ENCODE measurements around the gene BCAS4. TPM values are rescaled to one million over a fixed set of nuclear protein-coding genes. Genes with fewer than 3 reads are reported as not detected.

The BCAS4 gene
- total RNA-seq, 2 donors from 2014 or later, result 2.9 to 11.4 TPM

DNA sequence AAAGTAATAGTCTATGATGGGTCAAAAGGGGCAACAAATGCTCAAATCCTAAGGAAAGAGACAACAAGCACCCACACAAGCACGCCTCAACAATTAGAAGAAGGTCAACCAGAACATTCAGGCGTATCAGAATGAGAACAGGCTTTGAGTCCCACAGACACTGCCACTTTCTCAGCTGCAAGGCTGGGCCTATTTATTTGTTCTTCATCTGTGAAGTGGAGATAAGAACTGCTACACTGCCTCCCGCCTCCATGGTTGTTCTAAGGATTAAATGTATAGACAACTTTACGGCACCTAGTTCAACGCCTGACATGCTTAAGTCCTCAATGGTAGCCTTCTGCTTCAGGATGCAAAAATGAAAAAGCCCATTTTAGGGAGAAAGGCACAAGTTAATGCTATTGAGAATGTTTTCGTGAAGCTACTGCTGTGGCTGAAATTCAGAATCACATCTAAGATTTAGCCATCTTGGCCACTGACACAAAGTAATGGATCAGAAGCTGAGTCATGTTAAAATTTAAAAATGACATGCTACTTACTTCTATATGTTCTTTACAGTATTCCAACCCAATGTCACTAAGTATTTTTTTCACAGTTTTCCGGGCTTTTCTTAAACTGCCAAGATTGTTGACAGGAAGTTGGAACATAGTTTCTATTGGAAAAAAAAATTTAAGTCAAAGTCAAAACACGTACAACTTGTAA, 108.6 kb downstream of the BCAS4 start:
- no peak overlapping the region for H3K4me3 ChIP-seq
- no peak overlapping the region for H3K27ac ChIP-seq

DNA sequence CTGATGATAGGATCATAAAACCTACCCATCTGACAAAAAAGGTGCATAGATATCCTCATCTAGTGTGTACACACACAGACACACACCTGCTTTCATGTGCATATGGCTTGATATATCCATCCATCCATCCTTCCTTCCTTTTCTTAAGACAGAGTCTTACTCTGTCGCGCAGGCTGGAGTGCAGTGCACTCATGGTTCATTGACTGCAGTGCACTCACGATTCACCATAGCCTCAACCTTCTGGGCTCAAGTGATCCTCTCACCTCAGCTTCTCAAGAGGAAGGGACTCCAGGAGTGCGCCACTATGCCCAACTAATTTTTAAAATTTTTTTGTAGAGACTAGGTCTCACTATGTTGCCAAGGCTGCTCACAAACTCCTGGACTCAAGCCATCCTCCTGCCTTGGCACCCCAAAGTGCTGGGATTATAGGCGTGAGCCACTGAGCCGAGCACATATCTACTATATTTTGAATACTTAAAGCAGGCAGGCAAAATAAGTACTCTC, 109.3 kb downstream of the BCAS4 start:
- intact Hi-C loops (cut with DNase I), result no loop called here
- Histone ChIP-seq H3K4me3 (no peak overlapping the region), H3K27ac (no peak overlapping the region), H3K36me3 (no peaks in the 10 kb centered on the region), H3K27me3 (replicated peaks; ENCODE audit: insufficient read depth) (no peaks in the 10 kb centered on the region), H3K4me1 (replicated peaks) (no peaks in the 10 kb centered on the region), H3K9me3 (no peaks in the 10 kb centered on the region)
- TF ChIP-seq POLR2AphosphoS5 (IDR thresholded peaks at IDR 0.05), result no peak
- TF ChIP-seq, protein P1, sequence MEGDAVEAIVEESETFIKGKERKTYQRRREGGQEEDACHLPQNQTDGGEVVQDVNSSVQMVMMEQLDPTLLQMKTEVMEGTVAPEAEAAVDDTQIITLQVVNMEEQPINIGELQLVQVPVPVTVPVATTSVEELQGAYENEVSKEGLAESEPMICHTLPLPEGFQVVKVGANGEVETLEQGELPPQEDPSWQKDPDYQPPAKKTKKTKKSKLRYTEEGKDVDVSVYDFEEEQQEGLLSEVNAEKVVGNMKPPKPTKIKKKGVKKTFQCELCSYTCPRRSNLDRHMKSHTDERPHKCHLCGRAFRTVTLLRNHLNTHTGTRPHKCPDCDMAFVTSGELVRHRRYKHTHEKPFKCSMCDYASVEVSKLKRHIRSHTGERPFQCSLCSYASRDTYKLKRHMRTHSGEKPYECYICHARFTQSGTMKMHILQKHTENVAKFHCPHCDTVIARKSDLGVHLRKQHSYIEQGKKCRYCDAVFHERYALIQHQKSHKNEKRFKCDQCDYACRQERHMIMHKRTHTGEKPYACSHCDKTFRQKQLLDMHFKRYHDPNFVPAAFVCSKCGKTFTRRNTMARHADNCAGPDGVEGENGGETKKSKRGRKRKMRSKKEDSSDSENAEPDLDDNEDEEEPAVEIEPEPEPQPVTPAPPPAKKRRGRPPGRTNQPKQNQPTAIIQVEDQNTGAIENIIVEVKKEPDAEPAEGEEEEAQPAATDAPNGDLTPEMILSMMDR (IDR thresholded peaks at IDR 0.05), result no peak
- no peak for TF ChIP-seq POLR2A (IDR thresholded peaks at IDR 0.05)
- DNase-seq (ENCODE audit: low spot score), result no peak
- WGBS, result 73% methylated on average over 6 of the region's 6 CpGs

More for the DNA sequence above, 108.6 kb downstream of the BCAS4 start:
- intact Hi-C loops (cut with DNase I), result no loop called here
- TF ChIP-seq POLR2A (IDR thresholded peaks at IDR 0.05) (no peak), POLR2AphosphoS5 (IDR thresholded peaks at IDR 0.05) (no peak)
- TF ChIP-seq, protein P1 (IDR thresholded peaks at IDR 0.05), result no peak
- 78% methylated on average over 8 of the region's 8 CpGs for WGBS
- Histone ChIP-seq H3K4me1 (replicated peaks) (no peaks in the 10 kb centered on the region), H3K9me3 (no peaks in the 10 kb centered on the region), H3K27me3 (replicated peaks; ENCODE audit: insufficient read depth) (no peaks in the 10 kb centered on the region), H3K36me3 (no peaks in the 10 kb centered on the region)
- no peak for DNase-seq (ENCODE audit: low spot score)

DNA sequence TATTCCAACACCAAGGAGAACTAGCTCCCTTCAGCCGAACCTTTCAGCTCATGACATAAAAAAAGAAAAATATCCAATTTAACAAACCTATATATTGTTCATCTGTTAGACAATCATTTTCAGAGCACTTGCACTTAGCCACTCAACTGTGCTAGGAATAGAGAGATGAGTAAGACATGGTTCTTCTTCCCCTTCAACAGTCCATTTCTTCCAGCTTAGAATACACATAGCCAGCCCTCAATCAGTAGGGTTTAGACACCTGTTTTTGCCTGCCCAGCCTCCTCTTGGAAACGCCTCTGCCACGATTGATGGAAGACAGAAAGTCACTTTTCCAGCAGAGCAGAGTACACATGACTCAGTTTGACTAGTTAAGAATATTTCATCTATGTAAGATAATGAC, 114.6 kb downstream of the BCAS4 start:
- Histone ChIP-seq H3K36me3 (no peaks in the 10 kb centered on the region), H3K4me3 (no peak overlapping the region), H3K27me3 (replicated peaks; ENCODE audit: insufficient read depth) (no peaks in the 10 kb centered on the region), H3K4me1 (replicated peaks) (no peaks in the 10 kb centered on the region), H3K27ac (no peak overlapping the region), H3K9me3 (no peaks in the 10 kb centered on the region)
- WGBS, result 77% methylated on average over 3 of the region's 3 CpGs
- intact Hi-C loops (cut with DNase I), result no loop called here
- TF ChIP-seq POLR2AphosphoS5 (IDR thresholded peaks at IDR 0.05) (no peak), POLR2A (IDR thresholded peaks at IDR 0.05) (no peak)
- TF ChIP-seq, protein P1 (IDR thresholded peaks at IDR 0.05), result no peak
- no peak for DNase-seq (ENCODE audit: low spot score)

DNA sequence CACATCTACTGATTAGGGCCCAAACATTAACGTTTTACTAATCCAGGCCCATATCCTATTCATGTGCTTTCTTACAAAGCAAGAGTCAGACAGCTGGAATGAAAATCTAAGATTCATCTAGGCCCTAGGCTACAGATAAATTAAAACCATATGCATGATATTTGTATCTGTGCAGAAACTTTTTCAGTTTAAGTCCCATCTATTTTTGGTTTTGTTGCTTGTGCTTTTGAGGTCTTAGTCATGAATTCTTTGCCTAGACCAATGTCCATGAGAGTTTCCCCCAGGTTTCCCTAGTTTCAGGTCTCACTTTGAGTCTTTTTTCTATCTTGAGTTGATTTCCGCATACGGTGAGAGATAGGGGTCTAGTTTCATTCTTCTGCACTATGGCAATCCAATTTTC, 116.2 kb downstream of the BCAS4 start:
- TF ChIP-seq, protein P1 (IDR thresholded peaks at IDR 0.05), result no peak
- no peak for TF ChIP-seq POLR2AphosphoS5 (IDR thresholded peaks at IDR 0.05)
- TF ChIP-seq POLR2A (IDR thresholded peaks at IDR 0.05), result no peak
- Histone ChIP-seq H3K27me3 (replicated peaks; ENCODE audit: insufficient read depth) (no peaks in the 10 kb centered on the region), H3K36me3 (no peaks in the 10 kb centered on the region), H3K27ac (no peak overlapping the region), H3K4me3 (no peak overlapping the region), H3K4me1 (replicated peaks) (no peaks in the 10 kb centered on the region), H3K9me3 (no peaks in the 10 kb centered on the region)
- intact Hi-C loops (cut with DNase I), result no loop called here
- 72% methylated on average over 3 of the region's 3 CpGs for WGBS
- DNase-seq (ENCODE audit: low spot score), result no peak

DNA sequence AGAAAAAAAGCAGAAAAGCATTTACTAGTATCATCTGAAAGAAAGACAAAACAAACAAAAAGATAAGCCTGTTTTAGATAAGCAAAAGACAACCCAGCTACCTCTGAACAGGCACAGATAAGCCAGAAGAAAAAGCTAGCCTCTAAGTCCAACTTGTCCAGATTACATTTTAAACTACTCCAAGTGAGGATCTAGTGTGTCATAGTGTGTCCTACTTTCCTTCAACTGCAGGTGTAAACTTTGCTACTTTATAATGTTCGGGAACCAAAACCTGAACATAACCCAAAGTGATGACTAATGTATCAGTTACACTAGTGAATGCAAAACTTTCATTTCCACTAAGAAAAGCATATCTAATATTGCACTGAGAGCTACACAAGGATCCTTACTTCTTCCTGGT, 116.9 kb downstream of the BCAS4 start:
- DNase-seq (ENCODE audit: low spot score), result no peak
- no peak for TF ChIP-seq POLR2A (IDR thresholded peaks at IDR 0.05)
- no peak for TF ChIP-seq POLR2AphosphoS5 (IDR thresholded peaks at IDR 0.05)
- TF ChIP-seq, protein P1 (IDR thresholded peaks at IDR 0.05), result no peak
- WGBS, result 48% methylated on average over 1 of the region's 1 CpG
- Histone ChIP-seq H3K9me3 (no peaks in the 10 kb centered on the region), H3K27ac (no peak overlapping the region), H3K27me3 (replicated peaks; ENCODE audit: insufficient read depth) (no peaks in the 10 kb centered on the region), H3K36me3 (no peaks in the 10 kb centered on the region), H3K4me3 (no peak overlapping the region), H3K4me1 (replicated peaks) (no peaks in the 10 kb centered on the region)
- intact Hi-C loops (cut with DNase I), result no loop called here

All from prostate gland (tissue), 2 donors.